ENCODE measurements around the gene KLHL20.

DNA sequence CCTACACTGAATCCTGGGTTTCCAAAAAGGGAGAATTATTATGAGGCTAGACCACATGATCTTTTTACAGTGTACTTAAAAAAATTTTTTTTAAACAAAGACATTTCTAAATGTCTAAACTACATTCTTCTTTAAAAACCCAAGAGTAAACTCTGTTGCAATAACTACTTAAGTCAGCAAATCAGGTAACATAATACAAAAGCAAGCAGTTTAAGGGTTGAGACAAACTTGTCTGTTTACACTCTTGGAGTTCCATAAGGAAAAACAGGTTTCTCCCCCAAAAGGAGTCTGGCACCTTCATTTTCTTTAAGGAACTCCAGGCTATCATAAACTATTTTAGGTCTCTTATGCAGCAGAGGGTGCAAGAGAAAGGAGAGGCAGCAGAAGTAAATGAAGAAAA lies 32.6 kb upstream of the KLHL20 start:
- TF ChIP-seq EZH2 (IDR thresholded peaks at IDR 0.05; ENCODE audit: borderline replicate concordance, low read depth, low read length, poor library complexity, severe bottlenecking) (no peak), CTCF (conservative IDR thresholded peaks at IDR 0.05; ENCODE audit: low read depth, low read length) (no peak)
